A673 (cell line): ENCODE results near the gene LENEP. TPM values are rescaled to one million over a fixed set of nuclear protein-coding genes. Genes with fewer than 3 reads are reported as not detected.

ENCODE experiments used
- BruUV-seq: library from RNA; stranded (reverse); fragments of 400-500 nt; replicated peaks from 2 replicates; lab custom pipeline; 2021; lab: Mats Ljungman, UMichigan
- CTCF ChIA-PET: fragments of 300-600 bp; sonication (Branson Sonifier 250); formaldehyde crosslinking; loops from one replicate; lab custom pipeline; 2022; ENCODE audit warnings: antibody characterized with exemption; lab: Charles Lee
- POLR2A ChIA-PET: fragments of 300-600 bp; sonication (Branson Sonifier 250); formaldehyde crosslinking; loops from one replicate; lab custom pipeline; 2022; ENCODE audit warnings: antibody characterized with exemption; ENCODE audit not compliant: low non-redundant PET; lab: Charles Lee
- DNase-seq: peaks from one replicate; pipeline ENCODE4 v3.0.0-alpha.2; 2015; ENCODE audit warnings: low spot score
- H3K27ac ChIP-seq: fragments of 200-600 bp; sonication (generic); 2 replicates; pipeline ENCODE4 v1.5.1; 2016; ENCODE audit warnings: mixed run types, low read depth, mild to moderate bottlenecking, mixed read lengths, antibody characterized with exemption, low read length; ENCODE audit not compliant: poor library complexity, severe bottlenecking
- H3K27me3 ChIP-seq: fragments of 200-600 bp; sonication (generic); replicated peaks from 2 replicates; pipeline ENCODE4 v1.6.1; 2017; ENCODE audit warnings: mixed run types, low read depth, mild to moderate bottlenecking, mixed read lengths, antibody characterized with exemption, low read length; ENCODE audit not compliant: insufficient read depth, poor library complexity
- H3K36me3 ChIP-seq: fragments of 200-600 bp; sonication (generic); 2 replicates; pipeline ENCODE4 v1.6.1; 2016; ENCODE audit warnings: mixed run types, mild to moderate bottlenecking, mixed read lengths, antibody characterized with exemption, low read length; ENCODE audit not compliant: insufficient read depth, poor library complexity, severe bottlenecking
- H3K4me1 ChIP-seq: fragments of 200-600 bp; sonication (generic); 2 replicates; pipeline ENCODE4 v1.6.1; 2017; ENCODE audit warnings: mixed run types, mild to moderate bottlenecking, mixed read lengths, antibody characterized with exemption, low read length; ENCODE audit not compliant: insufficient read depth, poor library complexity, severe bottlenecking
- H3K4me3 ChIP-seq: fragments of 200-600 bp; sonication (generic); 2 replicates; pipeline ENCODE4 v1.5.1; 2016; ENCODE audit warnings: low read depth, mixed run types, mild to moderate bottlenecking, mixed read lengths, low read length; ENCODE audit not compliant: poor library complexity, severe bottlenecking
- H3K9me3 ChIP-seq: fragments of 200-600 bp; sonication (generic); 2 replicates; pipeline ENCODE4 v1.6.1; 2016; ENCODE audit warnings: mixed run types, low read depth, mild to moderate bottlenecking, mixed read lengths, antibody characterized with exemption, low read length; ENCODE audit not compliant: poor library complexity, severe bottlenecking
- CTCF ChIP-seq: fragments of 300-800, 200-600 bp; sonication (generic); conservative IDR thresholded peaks from 2 replicates; pipeline ENCODE4 v1.5.1; 2017; ENCODE audit warnings: low read depth, mild to moderate bottlenecking, antibody characterized with exemption, low read length, moderate library complexity, mixed read lengths
- EZH2 ChIP-seq: fragments of 200-600 bp; sonication (generic); IDR thresholded peaks from 2 replicates; pipeline ENCODE4 v1.6.1; 2017; ENCODE audit warnings: borderline replicate concordance, low read depth, mild to moderate bottlenecking, mixed read lengths, antibody characterized with exemption, low read length; ENCODE audit not compliant: poor library complexity, severe bottlenecking
- intact Hi-C: fragments of 100-400 bp; cut with micrococcal nuclease; formaldehyde crosslinking; loops from one replicate; pipeline ENCODE4 v1.10.0; 2022; ENCODE audit not compliant: unreplicated experiment
- total RNA-seq: library from RNA; stranded (reverse); gene quantifications from 2 replicates; pipeline ENCODE4 v1.2.3, GENCODE V29; 2021

Gene LENEP
- total RNA-seq, 1 experiment from 2014 or later: 1.4 TPM

- Histone ChIP-seq H3K27me3 (no peaks in the 10 kb centered on the region), H3K36me3 (peaks cover 25% of the 10 kb centered on the region), H3K9me3 (no peaks in the 10 kb centered on the region), H3K27ac (no peak overlapping the region), H3K4me1 (peaks cover 27% of the 10 kb centered on the region), H3K4me3 (no peak overlapping the region)
- POLR2A ChIA-PET: no interaction called here
- DNase-seq: no peak
- CTCF ChIA-PET: no interaction called here
- no TSS peak for BruUV-seq
- intact Hi-C loops: no loop called here
- TF ChIP-seq CTCF (no peak), EZH2 (no peak)
These were observed 35.4 kb upstream of the LENEP start for GRCh38 chr1:154958036-154958435.

GRCh38 chr1:154958681-154959425, 34.5 kb upstream of the LENEP start:
- H3K9me3 ChIP-seq: no peaks in the 10 kb centered on the region
- H3K4me1 ChIP-seq: peaks cover 27% of the 10 kb centered on the region
- intact Hi-C loops: no loop called here
- TF ChIP-seq CTCF (no peak), EZH2 (no peak)
- ChIA-PET CTCF (no interaction called here), POLR2A (no interaction called here)
- peaks cover 33% of the 10 kb centered on the region for H3K36me3 ChIP-seq
- BruUV-seq: no TSS peak
- no peak overlapping the region for H3K4me3 ChIP-seq
- DNase-seq: no peak
- no peaks in the 10 kb centered on the region for H3K27me3 ChIP-seq
- no peak overlapping the region for H3K27ac ChIP-seq

GRCh38 chr1:154959426-154959780, 34.0 kb upstream of the LENEP start:
- POLR2A ChIA-PET: no interaction called here
- Histone ChIP-seq H3K36me3 (peaks cover 37% of the 10 kb centered on the region), H3K27ac (no peak overlapping the region), H3K4me1 (peaks cover 27% of the 10 kb centered on the region), H3K9me3 (no peaks in the 10 kb centered on the region), H3K27me3 (no peaks in the 10 kb centered on the region), H3K4me3 (no peak overlapping the region)
- DNase-seq: no peak
- BruUV-seq: no TSS peak
- intact Hi-C loops: no loop called here
- TF ChIP-seq EZH2 (no peak), CTCF (no peak)
- CTCF ChIA-PET: interaction anchor here (0.6 kb wide), 1 partner anchor 40 kb away, joined by 4 read pairs; no protein-coding TSS in a partner anchor
